OCI-M1 (cell line): ENCODE measurements around the gene SFMBT2.
A peak's percentile ranks its signal among the peaks of the same experiment; 100 is the strongest.
"Not testable (repeated sequence)": the region's sequence is repeated elsewhere in the genome, so short reads cannot be mapped to it uniquely, and the experiment has no call there.

Experiments
- DNase-seq: peaks from one replicate; lab custom pipeline; 2025; lab: John Stamatoyannopoulos, UW

The SFMBT2 gene

DNA sequence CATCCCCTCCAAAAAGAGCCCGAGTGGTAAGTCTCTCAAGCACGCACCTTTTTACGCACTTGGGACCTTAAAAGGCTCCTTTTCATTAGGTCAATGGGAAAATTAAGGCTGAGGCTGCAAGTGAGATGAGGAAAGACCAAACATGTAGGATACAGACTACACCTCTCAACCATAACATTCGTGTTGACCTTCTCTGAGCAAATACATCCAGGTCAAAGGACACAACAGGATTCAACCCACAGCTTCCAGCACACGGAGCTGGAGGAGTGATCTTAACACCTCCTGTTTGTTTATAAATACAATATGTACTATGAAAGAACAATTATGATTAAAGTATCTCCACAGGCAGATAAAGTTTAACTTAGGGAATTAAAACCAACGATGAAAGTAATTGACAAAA, 9.7 kb downstream of the SFMBT2 start:
- no peak for DNase-seq

DNA sequence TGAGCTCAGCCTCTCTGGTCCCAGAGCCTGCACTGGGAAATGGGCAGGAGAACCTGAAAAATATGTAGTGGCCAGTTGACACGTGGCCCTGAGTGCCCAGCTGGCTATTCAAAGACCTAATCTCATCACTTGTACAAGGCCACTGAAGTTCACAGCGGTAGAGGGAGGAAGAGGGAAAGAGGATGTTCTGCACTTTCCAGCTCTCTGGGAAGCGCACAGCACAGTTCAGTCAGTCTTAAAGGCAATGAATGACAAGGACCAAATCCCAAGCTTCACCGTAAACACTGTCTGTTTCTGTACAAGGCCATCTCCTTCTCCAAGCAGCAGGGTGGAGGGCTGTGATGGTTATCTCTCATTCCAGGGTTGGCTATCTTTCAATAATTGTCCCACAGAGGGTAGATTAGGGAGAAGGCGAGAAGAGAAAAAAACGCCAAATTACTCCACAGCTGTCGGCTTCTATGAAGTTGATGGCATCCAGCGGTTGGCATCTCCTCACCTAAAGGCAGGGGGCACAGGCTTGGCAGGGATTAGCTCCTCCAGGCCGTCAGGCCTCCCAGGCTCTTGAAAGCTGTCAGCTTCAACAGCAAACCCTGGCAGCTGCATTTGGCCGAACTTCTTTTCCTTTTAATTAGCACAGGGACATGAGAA, 10.6 kb downstream of the SFMBT2 start:
- no peak for DNase-seq

DNA sequence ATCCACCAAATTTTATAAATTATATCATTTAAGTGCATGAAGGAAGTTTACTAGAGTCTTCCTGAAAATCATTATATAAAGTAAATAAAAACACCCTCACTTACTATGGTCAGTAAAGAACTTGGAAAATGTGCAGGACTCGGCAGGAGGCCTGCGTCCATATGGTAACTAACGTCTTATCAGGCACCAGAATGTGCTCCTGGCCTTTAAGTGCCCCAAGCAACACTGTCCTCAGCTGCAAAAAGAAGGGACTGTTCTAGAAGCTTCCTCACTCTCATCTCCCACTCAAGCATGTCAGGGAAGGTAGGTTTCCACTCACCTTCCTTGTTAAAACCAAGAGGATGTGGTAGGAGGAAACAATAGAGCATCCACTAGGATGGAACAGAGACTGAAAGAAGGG, 11.3 kb downstream of the SFMBT2 start:
- DNase-seq = no peak

DNA sequence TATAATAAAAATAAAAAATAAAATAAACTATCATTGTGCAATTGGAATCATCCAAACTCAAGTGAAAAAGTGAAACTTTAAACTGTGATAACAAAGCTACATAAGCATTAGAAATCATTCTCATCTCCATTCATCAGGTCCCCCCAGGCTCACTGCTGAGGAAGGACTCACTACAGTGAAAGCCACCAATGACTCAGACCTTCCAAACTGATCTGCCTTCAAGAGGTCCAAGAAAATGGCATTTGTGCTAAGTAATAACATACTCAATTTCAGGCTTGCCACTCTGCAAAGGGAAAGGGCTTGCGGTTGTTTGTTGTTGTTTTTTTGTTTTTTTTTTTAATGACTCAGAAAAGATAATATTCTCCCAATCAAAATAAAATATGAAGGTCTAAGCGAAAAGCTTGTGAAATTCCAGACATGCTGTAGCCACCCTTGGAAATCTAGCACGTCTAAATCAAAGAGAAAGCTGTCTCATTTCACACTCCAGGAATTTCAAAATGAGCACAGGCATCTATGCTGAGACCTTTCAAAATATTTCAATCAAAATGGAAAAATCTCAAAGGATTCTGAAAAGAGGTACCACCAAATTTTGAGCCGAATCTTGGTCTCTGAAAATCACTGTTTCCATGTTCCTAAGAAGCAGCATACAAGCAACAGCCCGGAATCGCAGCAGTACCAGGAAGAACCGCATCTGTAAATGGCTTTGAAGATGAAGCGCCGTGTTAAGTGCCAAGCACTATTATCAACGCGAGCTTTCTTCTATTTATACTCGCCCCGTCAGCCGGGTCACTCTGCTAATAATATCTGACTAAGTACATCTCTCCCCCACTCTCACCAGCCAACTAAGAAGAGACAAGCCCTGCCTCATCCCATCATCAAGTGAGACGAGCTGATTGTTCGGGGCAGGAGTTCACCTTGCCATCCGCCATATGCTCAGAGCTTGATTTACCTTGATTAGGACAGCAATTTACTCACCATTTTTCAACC, 13.5 kb downstream of the SFMBT2 start:
- DNase-seq = no peak

DNA sequence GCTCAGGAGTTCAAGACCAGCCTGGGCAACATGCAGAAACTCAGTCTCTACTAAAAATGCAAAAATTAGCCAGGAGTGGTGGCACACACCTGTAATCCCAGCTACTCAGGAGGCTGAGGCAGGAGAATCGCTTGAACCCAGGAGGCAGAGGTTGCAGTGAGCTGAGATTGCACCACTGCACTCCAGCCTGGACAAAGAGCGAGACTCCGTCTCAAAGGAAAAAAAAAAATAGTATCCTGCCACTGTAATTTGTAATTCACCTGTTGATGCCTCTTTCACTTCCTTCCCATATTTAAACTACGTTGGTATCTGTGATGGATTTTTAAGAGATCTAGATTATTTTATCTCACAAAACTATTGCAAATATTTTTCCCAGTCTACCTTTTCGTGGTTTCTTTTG, 18.5 kb downstream of the SFMBT2 start:
- DNase-seq = not testable (repeated sequence)

DNA sequence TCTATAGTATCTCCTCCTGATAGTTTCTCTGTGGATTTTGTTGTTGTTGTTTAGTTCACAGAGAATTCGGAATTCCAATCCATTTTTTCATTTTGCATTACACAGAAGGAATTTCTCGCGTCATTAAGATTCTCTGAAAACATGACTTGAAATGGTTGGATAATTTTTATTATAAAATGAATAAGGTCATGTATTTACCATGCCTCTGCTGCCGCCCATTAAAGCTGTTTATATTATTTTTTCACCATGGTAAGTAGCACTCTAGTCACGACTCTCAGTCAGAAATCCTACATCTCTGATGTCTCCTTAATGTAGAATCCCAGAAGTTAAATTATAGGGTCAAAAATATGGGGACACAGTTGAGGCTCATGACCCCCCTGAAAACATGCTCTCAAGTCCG, 19.1 kb downstream of the SFMBT2 start:
- DNase-seq = no peak

DNA sequence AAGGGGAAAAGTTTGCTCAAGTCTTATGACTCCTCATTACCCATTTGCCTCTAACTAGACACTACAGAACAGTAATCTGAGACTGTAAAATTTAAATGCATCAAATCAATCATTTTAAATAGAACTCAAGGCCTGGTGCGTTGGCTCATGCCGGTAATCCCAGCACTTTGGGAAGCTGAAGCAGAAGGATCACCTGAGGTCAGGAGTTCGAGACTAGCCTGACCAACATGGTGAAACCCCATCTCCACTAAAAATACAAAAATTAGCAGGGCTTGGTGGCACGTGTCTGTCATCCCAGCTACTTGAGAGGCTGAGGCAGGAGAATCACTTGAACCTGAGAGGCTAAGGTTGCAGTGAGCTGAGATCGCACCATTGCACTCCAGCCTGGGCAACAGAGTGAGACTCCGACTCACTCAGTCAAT, 20.1 kb downstream of the SFMBT2 start:
- not testable (repeated sequence) for DNase-seq

DNA sequence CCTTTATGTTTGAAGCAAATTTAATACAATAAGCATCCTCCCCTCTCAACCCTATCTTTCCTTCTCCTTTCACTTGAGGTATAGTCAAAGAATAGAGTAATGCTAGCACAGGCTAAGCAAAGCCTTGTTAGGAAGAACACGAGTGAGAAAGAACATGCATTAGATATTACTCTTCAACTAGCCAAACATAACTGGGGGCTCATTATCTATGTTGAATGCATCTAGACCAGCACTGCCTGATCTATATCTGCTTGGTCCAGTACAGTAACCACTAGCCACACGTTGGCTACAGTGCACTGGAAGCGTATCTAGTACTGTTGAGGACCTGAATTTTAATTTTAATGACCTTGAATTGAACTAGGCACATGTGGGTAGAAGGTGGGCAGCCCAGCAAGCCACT, 21.0 kb downstream of the SFMBT2 start:
- DNase-seq = no peak

DNA sequence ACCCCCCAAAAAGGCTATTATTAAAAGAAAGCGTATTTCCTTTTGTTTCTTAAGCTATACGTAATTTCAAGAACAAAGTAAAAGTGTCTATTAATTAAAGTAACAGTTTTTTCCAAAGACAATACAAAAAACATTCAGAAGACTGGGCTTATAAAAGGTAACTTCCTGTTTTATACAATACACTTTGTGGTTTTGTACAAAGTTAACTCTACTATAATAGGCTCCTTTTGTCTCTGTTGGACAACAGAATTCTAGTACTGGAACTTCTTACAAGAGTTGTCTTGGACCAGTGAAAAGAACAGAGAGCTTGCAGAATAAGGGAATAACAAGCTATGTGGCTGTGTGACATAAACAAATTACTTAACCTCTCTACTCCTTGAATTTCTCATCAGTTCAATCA, 21.5 kb downstream of the SFMBT2 start:
- DNase-seq = peak; percentile 15

DNA sequence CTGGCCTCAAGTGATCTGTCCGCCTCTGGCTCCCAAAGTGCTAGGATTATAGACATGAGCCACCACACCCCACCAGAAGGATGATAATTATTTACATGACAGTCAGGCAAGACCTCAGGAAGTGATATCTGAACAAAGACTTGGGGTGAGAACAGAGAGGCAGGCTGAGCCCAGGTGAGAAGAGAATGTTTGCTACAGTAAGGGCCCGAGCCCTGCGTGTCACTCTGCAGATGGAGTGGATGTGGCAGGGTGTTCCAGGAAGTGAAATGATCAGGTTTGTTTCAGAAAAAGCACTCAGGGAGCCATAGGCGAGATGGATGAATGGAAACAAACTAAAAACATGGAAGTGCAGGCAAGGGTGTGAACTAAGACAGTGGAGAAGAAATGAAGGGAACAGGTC, 22.2 kb downstream of the SFMBT2 start:
- no peak for DNase-seq

DNA sequence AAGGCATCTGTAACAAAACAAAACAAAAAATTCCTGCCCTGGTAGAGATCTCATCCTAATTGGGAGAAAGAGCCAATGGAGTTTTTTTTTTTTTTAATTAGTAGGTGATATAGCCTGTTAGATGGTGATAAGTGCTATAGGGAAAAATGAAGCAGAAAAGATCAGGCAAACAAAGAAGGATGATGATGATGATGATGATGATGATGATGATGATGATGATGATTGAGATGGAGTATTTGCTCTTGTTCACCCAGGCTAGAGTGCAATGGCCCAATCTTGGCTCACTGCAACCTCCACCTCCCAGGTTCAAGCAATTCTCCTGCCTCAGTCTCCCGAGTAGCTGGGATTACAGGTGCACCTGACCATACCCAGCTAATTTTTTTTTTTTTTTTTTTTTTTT, 22.7 kb downstream of the SFMBT2 start:
- DNase-seq = not testable (repeated sequence)

DNA sequence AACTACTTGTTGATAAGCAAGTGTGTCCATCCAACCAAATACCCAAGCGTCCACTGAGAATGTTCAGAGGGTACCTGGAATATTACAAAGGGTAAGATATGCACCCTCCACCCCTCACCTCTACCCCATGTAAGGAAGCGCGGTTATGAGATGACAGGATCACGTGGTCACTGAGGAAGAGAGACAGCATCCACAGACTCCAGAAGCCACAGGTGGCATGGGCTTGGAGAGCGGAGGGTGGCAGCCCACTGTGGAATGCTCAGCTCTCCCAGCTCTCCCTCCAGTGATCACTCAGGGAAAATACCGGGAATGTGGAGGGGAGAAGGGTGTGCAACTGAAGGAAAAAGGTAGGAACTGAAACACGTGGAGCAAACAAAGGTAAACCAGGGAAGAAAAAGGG, 25.7 kb downstream of the SFMBT2 start:
- no peak for DNase-seq

DNA sequence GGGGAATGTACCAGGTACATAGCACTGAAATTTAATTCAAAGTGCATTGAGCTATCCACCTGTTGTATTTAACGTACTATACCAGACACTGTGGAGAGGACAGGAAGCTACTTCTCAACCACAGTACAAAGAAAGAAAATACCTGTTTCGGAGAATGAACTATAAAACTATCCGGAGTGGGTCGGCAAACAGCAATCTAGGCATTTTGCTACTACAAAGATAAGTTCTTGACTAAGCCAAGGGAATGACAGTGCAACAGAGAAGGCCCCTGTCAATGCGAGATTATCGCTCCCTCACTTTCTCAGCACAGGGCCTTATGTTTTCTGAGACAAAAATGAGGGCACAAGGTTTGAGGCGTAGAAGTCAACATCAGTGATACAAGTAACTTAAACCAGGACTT, 27.4 kb downstream of the SFMBT2 start:
- DNase-seq = no peak

DNA sequence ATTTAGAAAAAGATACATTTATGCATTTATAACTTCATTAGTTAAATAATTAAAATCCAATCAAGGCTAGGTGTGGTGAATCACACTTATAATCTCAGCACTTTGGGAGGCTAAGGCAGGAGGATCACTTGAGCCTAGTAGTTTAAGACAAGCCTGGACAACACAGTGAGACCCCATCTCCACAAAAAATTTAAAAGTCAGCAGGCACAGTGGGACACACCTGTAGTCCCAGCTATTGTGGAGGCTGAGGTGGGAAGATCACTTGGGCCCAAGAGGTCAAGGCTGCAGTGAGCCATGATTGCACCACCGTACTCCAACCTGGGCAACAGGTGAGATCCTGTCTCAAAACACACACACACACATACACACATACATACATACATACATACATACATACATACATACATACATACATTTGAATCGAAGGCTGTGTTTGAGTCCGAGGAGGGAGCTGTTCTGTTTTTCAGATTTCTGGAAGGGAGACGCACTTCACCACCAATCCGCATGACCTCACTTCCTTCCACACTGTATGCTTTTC, 30.1 kb downstream of the SFMBT2 start:
- DNase-seq = no peak

DNA sequence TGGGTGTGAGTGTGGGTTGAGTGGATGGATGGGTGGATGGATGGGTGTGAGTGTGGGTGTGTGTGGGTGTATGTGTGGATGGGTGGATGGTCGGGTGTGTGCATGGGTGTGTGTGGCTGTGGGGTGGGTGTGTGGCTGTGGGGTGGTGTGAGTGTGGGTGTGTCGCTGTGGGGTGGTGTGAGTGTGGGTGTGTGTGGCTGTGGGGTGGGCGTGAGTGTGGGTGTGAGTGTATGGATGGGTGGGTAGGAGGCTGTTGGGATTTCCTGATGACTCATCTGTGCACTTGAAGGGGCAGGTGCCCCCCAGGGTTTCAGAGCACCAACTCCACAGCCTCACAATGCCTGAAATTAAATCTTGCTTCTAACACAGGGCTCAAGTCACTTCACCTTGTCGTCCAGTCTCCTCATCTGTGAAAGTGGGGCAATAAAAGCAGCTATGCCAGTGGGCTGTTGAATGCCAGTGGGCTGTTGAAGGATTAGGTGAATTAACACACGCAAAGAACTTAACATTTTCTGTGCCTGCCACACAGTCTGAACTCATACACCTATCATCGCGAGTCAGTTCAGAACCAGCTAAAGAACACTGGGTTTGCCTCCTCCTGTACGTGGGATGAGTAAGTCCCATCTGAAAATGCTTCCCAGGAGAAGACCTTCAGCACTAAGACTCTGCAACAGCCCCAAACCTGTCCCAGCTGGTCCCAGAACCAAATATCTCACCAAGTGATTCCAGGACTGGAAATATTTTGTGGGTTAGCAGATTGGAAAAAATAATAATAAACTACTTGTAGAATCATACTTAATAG, 32.0 kb downstream of the SFMBT2 start:
- no peak for DNase-seq

DNA sequence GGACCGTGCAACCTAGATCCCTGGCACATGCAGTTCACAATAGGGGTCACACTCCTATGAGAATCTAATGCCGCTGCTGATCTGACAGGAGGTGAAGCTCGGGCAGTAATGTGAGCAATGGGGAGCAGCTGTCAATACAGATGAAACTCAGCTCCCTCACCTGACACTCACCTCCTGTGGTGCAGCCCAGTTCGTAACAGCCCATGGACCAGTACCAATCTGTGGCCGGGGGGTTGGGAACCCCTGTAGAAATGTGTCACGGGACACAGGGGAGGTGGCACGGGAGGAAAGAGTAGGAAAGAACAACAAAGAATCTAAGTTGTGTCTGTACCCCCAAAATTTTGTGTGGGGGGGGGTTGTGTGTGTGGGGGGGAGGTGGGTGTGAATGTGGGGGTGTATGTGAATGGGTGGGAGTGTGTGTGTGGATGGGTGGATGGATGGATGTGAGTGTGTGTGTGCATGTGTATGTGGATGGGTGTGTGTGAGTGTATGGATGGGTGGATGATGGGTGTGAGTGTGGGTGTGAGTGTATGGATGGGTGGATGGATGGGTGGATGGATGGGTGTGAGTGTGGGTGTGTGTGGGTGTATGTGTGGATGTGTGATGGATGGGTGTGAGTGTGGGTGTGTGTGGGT, 33.1 kb downstream of the SFMBT2 start:
- DNase-seq = no peak

DNA sequence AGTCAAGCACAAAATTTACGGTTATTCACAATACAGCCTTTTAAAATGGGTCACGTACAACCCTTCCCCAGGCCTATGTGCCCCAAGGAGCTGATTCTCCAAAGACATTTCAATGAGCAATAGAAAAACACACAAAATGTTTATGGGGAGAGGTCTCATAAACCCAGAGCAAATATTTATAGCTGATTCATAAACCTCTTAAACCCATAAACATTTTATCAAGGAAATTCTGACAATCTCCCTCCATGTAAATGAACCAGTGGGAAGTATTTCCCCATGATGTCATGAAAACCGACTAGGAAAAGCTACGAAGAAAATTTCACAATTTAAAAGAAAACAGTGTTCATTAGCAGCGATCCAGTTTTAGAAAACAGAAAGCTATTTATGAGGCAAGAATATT, 36.0 kb downstream of the SFMBT2 start:
- no peak for DNase-seq

DNA sequence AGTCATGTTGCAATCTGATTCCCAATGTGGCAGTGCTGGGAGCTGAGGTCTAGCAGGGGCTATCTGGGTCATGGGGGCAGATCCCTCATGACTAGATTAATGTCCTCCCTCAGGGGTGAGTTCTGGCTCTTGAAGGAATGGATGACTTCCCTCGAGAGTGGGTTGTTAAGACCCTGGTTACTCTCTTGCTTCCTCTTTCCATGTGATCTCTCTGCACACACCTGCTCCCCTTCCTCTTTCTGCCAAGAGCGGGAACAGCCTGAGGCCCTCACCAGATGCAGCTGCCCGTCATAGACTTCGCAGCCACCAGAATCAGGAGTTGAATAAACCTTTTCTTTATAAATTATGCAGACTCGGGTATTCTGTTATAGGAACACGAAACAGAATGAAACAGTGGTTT, 37.8 kb downstream of the SFMBT2 start:
- DNase-seq = no peak

DNA sequence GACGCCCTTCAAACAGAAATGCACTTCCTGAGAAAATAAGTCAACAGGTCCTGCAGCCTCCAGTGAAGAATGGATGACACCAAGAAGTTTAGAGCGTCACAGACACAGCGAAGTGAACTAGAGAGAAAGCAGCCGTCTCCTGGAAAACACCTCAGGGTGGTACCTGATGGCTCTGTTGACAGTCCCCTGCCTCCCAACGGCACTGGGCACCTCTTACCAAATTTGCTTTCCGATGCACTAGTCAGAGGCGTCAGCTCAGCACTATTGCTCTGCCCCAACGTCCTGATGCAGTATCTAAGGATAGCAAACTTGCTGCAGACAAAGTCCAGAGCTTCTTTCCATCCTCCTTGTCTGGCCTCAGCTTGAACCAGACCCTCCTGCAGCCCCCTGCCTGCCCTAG, 38.3 kb downstream of the SFMBT2 start:
- DNase-seq = no peak

DNA sequence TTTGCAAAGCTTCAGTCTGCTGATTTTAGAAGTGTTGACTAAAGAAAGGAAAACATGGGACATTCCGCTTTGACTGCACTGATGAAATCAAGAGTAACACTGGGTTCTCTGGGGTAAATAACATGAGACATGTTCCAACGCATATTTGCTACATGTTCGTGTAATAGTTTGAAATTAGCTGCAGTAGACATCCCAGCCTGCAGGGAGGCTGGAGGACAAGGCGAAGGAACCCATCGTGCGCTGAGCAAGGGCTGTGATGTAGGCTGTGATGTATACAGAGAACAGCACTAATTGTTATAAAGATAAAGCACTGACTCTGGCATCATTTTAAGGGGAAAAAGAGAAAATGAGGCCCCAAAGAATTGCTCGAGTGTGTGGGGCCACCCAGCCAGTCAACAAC, 40.3 kb downstream of the SFMBT2 start:
- no peak for DNase-seq

DNA sequence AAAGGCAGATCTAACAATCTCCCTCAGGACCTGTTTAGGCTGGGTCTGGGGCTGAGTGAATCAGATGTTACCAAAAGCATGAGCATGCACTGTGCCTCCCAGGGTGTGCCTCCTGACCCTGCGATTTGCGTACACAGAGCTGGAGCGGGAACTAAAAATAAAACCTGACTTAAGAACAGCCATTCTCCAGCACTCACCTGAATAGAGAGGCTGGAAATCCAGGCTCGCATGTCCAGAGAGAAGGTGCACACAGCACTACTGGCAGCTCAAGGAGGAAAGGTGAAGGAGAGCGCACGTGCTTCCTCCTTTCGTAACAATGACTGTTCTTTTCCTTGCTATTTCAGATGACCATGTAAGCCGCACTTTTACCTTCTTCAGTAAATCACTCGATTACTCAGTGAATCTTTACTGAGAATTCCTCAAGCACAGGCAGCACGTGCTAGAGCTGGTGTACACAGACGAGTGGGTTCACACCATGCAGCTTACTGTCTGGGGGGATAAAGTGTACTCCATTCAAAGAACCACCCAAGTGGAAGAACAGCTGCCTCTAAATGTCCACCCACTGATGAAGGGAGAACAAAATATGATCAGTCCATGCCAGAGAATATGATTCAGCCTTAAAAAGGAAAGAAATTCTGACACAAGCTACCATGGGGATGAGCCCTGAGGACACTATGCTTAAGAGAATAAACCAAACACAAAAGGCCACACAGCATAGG, 45.6 kb downstream of the SFMBT2 start:
- no peak for DNase-seq
